Esophagus squamous epithelium (tissue), 5 donors: ENCODE results near the gene RIMBP2. TPM values are rescaled to one million over a fixed set of nuclear protein-coding genes. Genes with fewer than 3 reads are reported as not detected.

ENCODE experiments used
- DNase-seq: peaks from one replicate; lab custom pipeline; 2025; lab: John Stamatoyannopoulos, UW
- H3K27ac ChIP-seq, 4 donors: fragments of 200-600 bp; sonication (generic); one replicate each; pipeline ENCODE4 v1.5.1; 2016 to 2019; ENCODE audit warnings: mild to moderate bottlenecking in 1 of 4
- H3K27me3 ChIP-seq, 4 donors: fragments of 200-600 bp; sonication (generic); 1 replicate in 3 of 4; 2 replicates in 1 of 4; pipeline versions ENCODE4 v1.5.1 to v1.6.0; 2017 to 2021; ENCODE audit warnings: antibody characterized with exemption in 1 of 4
- H3K36me3 ChIP-seq, 3 donors: fragments of 200-600 bp; sonication (generic); one replicate each; pipeline ENCODE4 v1.5.1; 2016 to 2019
- H3K4me1 ChIP-seq, 3 donors: fragments of 200-600 bp; sonication (generic); one replicate each; pipeline ENCODE4 v1.5.1; 2017 to 2019
- H3K4me3 ChIP-seq, 4 donors: fragments of 200-600 bp; sonication (generic); 1 replicate in 3 of 4; 2 replicates in 1 of 4; pipeline ENCODE4 v1.5.1; 2016 to 2019; ENCODE audit warnings: mild to moderate bottlenecking in 2 of 4, moderate library complexity in 1 of 4
- H3K9me3 ChIP-seq, 3 donors: fragments of 200-600 bp; sonication (generic); one replicate each; pipeline ENCODE4 v1.5.1; 2016 to 2019
- POLR2A ChIP-seq, 4 donors: fragments of 450-650 bp; IDR thresholded peaks; one replicate each; pipeline ENCODE4 v1.6.1; 2017; ENCODE audit warnings: antibody characterized with exemption in 4 of 4, mild to moderate bottlenecking in 4 of 4, moderate library complexity in 3 of 4
- WGBS, 2 donors: methylation state at CpG; one replicate each; pipeline ENCODE4 v1.1.5; 2018; 5-methylcytosine and 5-hydroxymethylcytosine counted together
- intact Hi-C: fragments of 100-400 bp; cut with DNase I; formaldehyde crosslinking; loops from one replicate; pipeline ENCODE4 v1.15.0; 2022
- total RNA-seq, 4 donors: library from RNA; depleted of rRNA; stranded (reverse); fragments of >200 nt; gene quantifications; one replicate each; pipeline ENCODE4 v1.1.0, GENCODE V29; 2016
- TF ChIP-seq, protein P1 (sequence below), 6 experiments: fragments of 450-650 bp in 4 of 6; fragments of 200-600 bp in 2 of 6; sonication (generic) in 2 of 6; IDR thresholded peaks; one replicate each; pipeline ENCODE4 v1.5.1; 2016 to 2019; ENCODE audit warnings: antibody characterized with exemption in 6 of 6, mild to moderate bottlenecking in 4 of 6, moderate library complexity in 4 of 6
- donor health status: DM: yes; HTN: yes; CAD: no.

RIMBP2 gene
- total RNA-seq, 4 donors from 2014 or later: 0.08 to 0.76 (median 0.46) TPM

DNA sequence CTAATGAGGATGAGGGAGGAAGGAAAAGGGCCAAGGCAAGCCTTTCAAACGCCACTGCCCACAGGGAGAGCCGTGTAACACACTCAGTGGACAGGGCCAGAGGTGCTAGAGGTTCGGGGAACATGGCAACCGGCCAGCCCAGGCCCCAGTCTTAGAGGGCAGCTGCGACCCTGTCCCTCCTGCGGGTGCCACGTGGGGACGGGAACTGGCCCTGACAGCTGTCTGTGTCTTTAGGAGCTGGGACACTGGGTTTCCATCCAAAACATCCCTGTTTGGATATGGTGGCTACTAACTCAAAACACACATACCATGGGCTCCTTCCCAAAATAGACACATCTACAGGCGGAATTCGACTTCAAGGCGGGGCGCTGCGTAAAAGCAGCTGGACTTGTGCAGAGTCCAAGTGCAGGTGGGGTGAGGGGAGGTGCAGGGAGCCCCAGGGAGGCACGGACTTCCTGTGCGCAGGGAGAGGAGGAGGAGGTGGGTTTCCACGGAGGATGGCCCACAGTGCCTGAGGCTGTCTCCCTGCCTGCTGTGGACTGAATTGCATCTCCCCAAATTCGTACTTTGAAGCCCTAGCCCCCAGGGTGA, 193.8 kb downstream of the RIMBP2 start:
- no peaks in the 10 kb centered on the region for H3K4me1 ChIP-seq
- TF ChIP-seq, protein P1, sequence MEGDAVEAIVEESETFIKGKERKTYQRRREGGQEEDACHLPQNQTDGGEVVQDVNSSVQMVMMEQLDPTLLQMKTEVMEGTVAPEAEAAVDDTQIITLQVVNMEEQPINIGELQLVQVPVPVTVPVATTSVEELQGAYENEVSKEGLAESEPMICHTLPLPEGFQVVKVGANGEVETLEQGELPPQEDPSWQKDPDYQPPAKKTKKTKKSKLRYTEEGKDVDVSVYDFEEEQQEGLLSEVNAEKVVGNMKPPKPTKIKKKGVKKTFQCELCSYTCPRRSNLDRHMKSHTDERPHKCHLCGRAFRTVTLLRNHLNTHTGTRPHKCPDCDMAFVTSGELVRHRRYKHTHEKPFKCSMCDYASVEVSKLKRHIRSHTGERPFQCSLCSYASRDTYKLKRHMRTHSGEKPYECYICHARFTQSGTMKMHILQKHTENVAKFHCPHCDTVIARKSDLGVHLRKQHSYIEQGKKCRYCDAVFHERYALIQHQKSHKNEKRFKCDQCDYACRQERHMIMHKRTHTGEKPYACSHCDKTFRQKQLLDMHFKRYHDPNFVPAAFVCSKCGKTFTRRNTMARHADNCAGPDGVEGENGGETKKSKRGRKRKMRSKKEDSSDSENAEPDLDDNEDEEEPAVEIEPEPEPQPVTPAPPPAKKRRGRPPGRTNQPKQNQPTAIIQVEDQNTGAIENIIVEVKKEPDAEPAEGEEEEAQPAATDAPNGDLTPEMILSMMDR (IDR thresholded peaks at IDR 0.05): no peak
- TF ChIP-seq POLR2A (IDR thresholded peaks at IDR 0.05): no peak
- DNase-seq: no peak
- no peaks in the 10 kb centered on the region for H3K36me3 ChIP-seq
- no peak overlapping the region for H3K4me3 ChIP-seq
- intact Hi-C loops: no loop called here
- H3K27me3 ChIP-seq: no peaks in the 10 kb centered on the region
- no peak overlapping the region for H3K27ac ChIP-seq
- 61 to 80% methylated on average over 11 to 13 of the region's 17 CpGs for WGBS, 2 donors
- no peaks in the 10 kb centered on the region for H3K9me3 ChIP-seq

DNA sequence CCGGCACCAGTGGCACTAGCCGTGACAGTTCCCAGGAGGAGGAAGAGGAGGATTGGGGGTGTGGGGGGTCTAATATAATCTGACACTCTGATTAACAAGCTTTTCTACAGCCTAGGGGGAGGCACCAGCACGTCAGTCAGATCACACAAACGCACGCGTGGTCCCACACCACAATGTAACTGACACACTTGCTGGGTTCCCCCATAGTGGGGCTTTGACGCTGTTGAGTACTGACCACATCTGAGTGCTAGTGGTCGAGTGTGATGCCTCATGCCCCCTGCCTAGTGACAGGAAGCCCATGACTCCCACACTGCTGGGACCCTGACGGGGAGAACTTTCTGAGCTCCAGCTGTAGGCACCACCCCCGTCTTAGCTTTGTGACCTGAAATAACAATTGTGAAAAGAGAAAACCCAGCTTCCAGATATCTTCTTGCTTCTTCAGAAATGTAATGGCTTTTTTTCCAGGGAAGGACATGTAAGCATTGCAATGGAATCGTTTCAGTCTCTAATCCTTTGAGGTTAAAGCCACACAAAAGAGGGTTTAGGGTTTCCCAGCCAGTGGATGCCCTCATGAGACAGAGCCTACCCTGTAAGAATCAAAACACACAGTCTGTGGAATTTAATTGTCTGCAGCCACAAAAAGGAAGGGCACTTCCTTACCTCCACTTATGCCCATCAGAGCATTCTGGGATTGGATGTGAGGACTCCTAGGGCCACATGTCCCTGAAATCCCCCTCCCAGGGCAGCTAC, 194.5 kb downstream of the RIMBP2 start:
- H3K36me3 ChIP-seq: no peaks in the 10 kb centered on the region
- H3K27ac ChIP-seq: no peak overlapping the region
- intact Hi-C loops: no loop called here
- 64 to 79% methylated on average over 11 of the region's 11 CpGs for WGBS, 2 donors
- H3K4me1 ChIP-seq: no peaks in the 10 kb centered on the region
- no peak for DNase-seq
- TF ChIP-seq, protein P1 (IDR thresholded peaks at IDR 0.05): no peak
- no peak for TF ChIP-seq POLR2A (IDR thresholded peaks at IDR 0.05)
- H3K27me3 ChIP-seq: no peaks in the 10 kb centered on the region
- H3K4me3 ChIP-seq: no peak overlapping the region
- H3K9me3 ChIP-seq: no peaks in the 10 kb centered on the region

DNA sequence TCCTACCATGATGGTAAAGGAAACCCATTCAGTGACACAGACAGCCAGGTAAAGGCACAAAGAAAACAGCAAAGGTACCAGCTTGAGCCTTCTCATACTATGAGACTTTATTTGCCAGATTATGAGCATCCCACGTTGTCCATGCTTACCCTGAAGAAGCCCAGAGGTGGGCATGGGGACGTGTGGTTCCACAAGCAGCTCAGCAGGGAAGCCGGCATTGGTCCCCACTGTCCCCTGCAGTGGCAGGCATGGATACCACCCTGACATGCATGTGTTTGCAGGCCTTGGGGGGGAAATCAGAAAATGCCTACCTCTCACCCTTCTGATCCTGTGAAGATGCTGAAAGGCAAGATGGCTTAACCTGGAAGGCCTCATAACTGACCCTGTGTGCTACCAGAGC, 195.3 kb downstream of the RIMBP2 start:
- no peak for TF ChIP-seq POLR2A (IDR thresholded peaks at IDR 0.05)
- TF ChIP-seq, protein P1 (IDR thresholded peaks at IDR 0.05): no peak
- no peaks in the 10 kb centered on the region for H3K27me3 ChIP-seq
- 55% methylated on average over 2 of the region's 3 CpGs; no CpG with 5 or more reads in 1 of the 2 donors for WGBS, 2 donors
- no peaks in the 10 kb centered on the region for H3K4me1 ChIP-seq
- H3K36me3 ChIP-seq: no peaks in the 10 kb centered on the region
- intact Hi-C loops: no loop called here
- DNase-seq: no peak
- no peaks in the 10 kb centered on the region for H3K9me3 ChIP-seq
- no peak overlapping the region for H3K27ac ChIP-seq
- H3K4me3 ChIP-seq: no peak overlapping the region

DNA sequence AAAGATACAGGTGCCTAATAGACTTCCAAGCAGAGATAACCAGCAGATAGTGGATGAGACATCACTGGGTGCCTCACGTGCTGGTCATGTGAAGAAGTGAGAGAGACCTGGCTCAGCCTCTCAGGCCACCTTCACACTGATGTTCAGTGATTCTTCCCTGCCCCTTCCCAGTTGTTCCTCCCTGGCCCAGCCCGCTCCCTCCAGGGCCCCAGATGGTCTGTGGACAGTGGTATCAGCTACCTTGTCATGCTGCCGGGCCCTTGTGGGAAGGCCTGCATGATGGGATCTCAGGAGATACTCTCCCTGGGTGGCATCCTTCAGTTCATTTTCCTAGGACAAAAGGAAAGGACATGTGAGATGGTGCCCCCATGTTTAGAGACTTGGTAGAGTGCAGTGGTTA, 198.5 kb downstream of the RIMBP2 start:
- Histone ChIP-seq H3K27me3 (no peaks in the 10 kb centered on the region), H3K4me3 (no peak overlapping the region), H3K4me1 (no peaks in the 10 kb centered on the region), H3K9me3 (no peaks in the 10 kb centered on the region), H3K27ac (no peak overlapping the region), H3K36me3 (no peaks in the 10 kb centered on the region)
- intact Hi-C loops: no loop called here
- no peak for DNase-seq
- TF ChIP-seq, protein P1 (IDR thresholded peaks at IDR 0.05): no peak
- no peak for TF ChIP-seq POLR2A (IDR thresholded peaks at IDR 0.05)
- 57 to 67% methylated on average over 1 of the region's 3 CpGs for WGBS, 2 donors

DNA sequence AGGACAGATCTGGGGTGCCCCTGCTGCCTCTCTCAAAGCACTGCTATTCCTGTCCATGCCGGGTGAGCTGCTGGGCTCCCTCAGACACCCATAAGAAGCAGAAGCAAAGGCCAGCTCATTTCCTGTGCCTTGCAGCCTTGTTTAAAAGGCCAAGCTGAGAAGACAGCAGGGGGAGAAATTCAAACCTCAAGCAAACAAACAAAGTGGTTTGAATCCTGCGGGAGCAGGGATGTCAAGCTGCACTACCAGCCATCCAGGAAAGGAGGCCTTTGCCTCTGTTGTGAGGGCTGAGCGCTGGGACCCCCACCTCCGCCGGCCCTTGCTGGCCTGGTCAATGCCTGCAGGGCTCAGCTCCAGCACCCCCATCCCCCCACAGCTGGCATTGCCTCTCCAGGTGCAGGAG, 201.9 kb downstream of the RIMBP2 start:
- no peaks in the 10 kb centered on the region for H3K27me3 ChIP-seq
- no peaks in the 10 kb centered on the region for H3K4me1 ChIP-seq
- intact Hi-C loops: no loop called here
- no peak overlapping the region for H3K27ac ChIP-seq
- no peaks in the 10 kb centered on the region for H3K36me3 ChIP-seq
- no peak for DNase-seq
- TF ChIP-seq, protein P1 (IDR thresholded peaks at IDR 0.05): no peak
- no peak for TF ChIP-seq POLR2A (IDR thresholded peaks at IDR 0.05)
- no peaks in the 10 kb centered on the region for H3K9me3 ChIP-seq
- no peak overlapping the region for H3K4me3 ChIP-seq
- 23 to 57% methylated on average over 1 to 5 of the region's 5 CpGs for WGBS, 2 donors
